CMK (cell line): ENCODE measurements around the gene MYL11.
A peak's percentile ranks its signal among the peaks of the same experiment; 100 is the strongest.

Source experiments
- DNase-seq: peaks from one replicate; pipeline ENCODE4 v3.0.0-alpha.2; 2010; ENCODE audit warnings: low read depth

The MYL11 gene

GRCh38 chr16:30354423-30355143, 20.0 kb upstream of the MYL11 start:
- no peak for DNase-seq

GRCh38 chr16:30355144-30355953, 19.3 kb upstream of the MYL11 start, which contains the start of gene CD2BP2:
Gene CD2BP2, minus strand, starts transcription at chr16:30355308. Its CDS starts 627 bp downstream, at chr16:30354681.
- DNase-seq: peak; percentile 97

GRCh38 chr16:30355954-30356308, 18.7 kb upstream of the MYL11 start:
- DNase-seq: no peak

- DNase-seq: no peak
Measured at GRCh38 chr16:30356401-30357084, 18.1 kb upstream of the MYL11 start.

GRCh38 chr16:30357085-30357714, 17.4 kb upstream of the MYL11 start:
- DNase-seq: no peak

- no peak for DNase-seq
Measured at GRCh38 chr16:30357715-30358576, 16.7 kb upstream of the MYL11 start.

- no peak for DNase-seq
Measured at GRCh38 chr16:30358577-30358936, 16.0 kb upstream of the MYL11 start.

- no peak for DNase-seq
Measured at GRCh38 chr16:30358990-30359870, 15.4 kb upstream of the MYL11 start.

- DNase-seq: no peak
Measured at GRCh38 chr16:30359871-30360170, 14.8 kb upstream of the MYL11 start.

- DNase-seq: no peak
Measured at GRCh38 chr16:30361180-30361579, 13.4 kb upstream of the MYL11 start.

GRCh38 chr16:30365200-30365599, 9.4 kb upstream of the MYL11 start:
- no peak for DNase-seq

GRCh38 chr16:30366511-30366910, 8.1 kb upstream of the MYL11 start:
- no peak for DNase-seq

- DNase-seq: no peak
Measured at GRCh38 chr16:30367349-30368009, 7.1 kb upstream of the MYL11 start.

GRCh38 chr16:30368122-30368791, 6.3 kb upstream of the MYL11 start:
- no peak for DNase-seq

- DNase-seq: no peak
Measured at GRCh38 chr16:30368792-30369090, 5.9 kb upstream of the MYL11 start.

- DNase-seq: no peak
Measured at GRCh38 chr16:30369091-30369937, 5.3 kb upstream of the MYL11 start.

- DNase-seq: no peak
Measured at GRCh38 chr16:30369938-30370455, 4.6 kb upstream of the MYL11 start.

- peak; percentile 100 for DNase-seq
Measured at GRCh38 chr16:30370456-30371247, 4.0 kb upstream of the MYL11 start, which contains the start of gene TBC1D10B. Gene TBC1D10B, minus strand, starts transcription at chr16:30370494. Its CDS starts 311 bp downstream, at chr16:30370183.
